ENCODE results near the gene B9D1. TPM values are rescaled to one million over a fixed set of nuclear protein-coding genes. Genes with fewer than 3 reads are reported as not detected.

B9D1 gene
- total and polyA plus RNA-seq, 2 of the 13 experiments (the other 11 are each of a cell fraction or from before 2014, with no cell fraction given): 27.7 to 31.1 TPM

- TF ChIP-seq MAZ (IDR thresholded peaks at IDR 0.05; ENCODE audit: borderline replicate concordance, low read depth, low read length) (no peak), MAZ (CRISPR knock-in tag; IDR thresholded peaks at IDR 0.05; ENCODE audit: low read depth) (no peak), NFYB (CRISPR knock-in tag; IDR thresholded peaks at IDR 0.05) (no peak), ZFP90 (CRISPR knock-in tag; IDR thresholded peaks at IDR 0.05; ENCODE audit: borderline replicate concordance) (no peak), HMG20B (CRISPR knock-in tag; conservative IDR thresholded peaks at IDR 0.05) (no peak), ZNF704 (CRISPR knock-in tag; IDR thresholded peaks at IDR 0.05; ENCODE audit: borderline replicate concordance) (no peak), PRDM10 (CRISPR knock-in tag; IDR thresholded peaks at IDR 0.05; ENCODE audit: low read depth) (0 out of 2 replicates have a peak, but pooled peaks have one; percentile 7), KLF16 (CRISPR knock-in tag; IDR thresholded peaks at IDR 0.05) (no peak), AGO2 (optimal IDR thresholded peaks at IDR 0.05; ENCODE audit: low read depth, low read length) (peak; percentile 47), ARID2 (CRISPR knock-in tag; IDR thresholded peaks at IDR 0.05; ENCODE audit: borderline replicate concordance) (no peak), CREM (IDR thresholded peaks at IDR 0.05) (no peak), CREM (CRISPR knock-in tag; IDR thresholded peaks at IDR 0.05) (no peak)
- TF ChIP-seq, protein P1, sequence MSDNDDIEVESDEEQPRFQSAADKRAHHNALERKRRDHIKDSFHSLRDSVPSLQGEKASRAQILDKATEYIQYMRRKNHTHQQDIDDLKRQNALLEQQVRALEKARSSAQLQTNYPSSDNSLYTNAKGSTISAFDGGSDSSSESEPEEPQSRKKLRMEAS (IDR thresholded peaks at IDR 0.05): 0 out of 2 replicates have a peak, but pooled peaks have one; percentile 28
Measured at GRCh38 chr17:19347323-19348080, 15.0 kb downstream of the B9D1 start (continued).
